CD4-positive, alpha-beta T cell treated with Interleukin-12 subunit alpha and Interleukin-12 subunit beta, for 1 hour (primary cell): ENCODE data around the gene COMMD6.

Experiments
- DNase-seq: peaks from one replicate; pipeline ENCODE4 v3.0.0-alpha.2; 2020

Gene COMMD6

GRCh38 chr13:75518439-75519088, 19.1 kb downstream of the COMMD6 start:
- no peak for DNase-seq

DNA sequence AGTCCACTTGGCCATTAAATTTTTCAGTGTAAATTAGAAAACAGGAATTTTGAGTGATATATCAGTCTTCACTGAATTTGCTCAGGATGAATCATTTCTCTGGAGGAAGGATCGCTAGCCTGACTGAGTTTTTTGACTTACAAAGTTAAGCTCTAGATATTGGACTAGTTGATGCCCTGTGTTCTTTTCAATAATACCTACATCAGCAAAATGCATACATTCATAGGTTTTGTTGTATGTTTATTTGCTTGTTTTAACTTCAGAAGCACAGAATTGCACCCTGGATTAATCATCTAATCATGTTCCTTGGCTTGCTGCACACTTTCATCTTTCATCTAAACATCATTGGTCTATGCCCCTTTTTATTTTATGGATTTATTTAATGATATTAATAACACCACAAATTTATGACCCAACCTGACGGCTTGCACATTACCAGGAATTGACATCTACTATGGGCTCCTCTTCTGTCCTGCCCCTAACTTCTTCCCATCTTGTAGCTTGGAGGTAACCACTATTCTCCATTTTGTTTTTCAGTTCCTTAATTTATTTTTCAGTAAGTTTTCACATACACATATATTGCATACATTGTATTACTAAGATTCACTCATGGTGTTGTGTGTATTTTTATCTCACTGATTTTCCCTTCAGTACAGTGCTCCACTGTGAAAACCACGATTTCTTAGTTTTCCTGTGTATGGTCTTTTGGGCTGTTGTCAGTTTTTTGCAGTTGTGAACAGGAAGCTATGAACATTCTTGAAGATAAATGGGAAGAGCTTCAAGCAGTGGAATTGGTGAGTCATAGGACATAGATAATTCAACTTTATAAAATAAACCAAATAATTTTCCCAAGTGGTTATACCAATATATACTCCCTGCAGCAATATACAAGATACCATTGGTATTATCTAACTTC, 23.3 kb downstream of the COMMD6 start:
- no peak for DNase-seq

DNA sequence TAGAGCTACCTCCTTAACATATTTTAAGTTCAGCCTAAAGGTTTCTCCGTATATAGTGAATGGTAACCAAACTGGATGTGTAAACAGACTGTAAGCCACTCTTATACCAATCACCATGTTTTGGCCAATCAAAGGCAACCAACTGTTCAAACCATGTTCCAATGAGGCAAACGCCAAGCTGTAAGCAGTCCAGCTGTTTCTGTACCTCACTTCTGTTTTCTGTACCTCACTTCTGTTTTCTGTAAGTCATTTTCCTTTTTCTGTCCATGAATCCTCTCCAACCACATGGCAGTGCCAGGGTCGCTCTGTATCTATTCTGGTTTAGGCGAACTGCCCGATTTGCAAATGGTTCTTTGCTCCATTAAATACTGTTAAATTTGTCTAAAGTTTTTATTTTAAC, 24.4 kb downstream of the COMMD6 start:
- no peak for DNase-seq

DNA sequence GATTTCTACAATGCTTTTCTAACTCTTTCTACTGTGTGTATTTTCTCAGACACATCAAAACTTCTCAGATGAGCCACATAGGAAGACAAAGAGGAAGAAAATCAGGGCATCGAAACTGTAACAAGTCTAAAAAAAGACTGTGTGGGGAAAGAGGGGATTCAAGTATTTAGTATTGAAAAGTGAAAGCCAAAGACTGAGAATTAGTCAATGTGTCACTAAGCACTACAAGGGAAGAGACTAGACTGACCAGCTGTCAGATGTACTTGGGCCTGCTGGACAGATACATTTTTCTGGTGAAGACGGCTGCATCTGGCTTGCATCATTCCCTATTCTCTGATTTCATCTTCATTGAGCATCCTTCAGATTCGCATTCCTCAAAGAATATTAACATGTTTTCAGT, 25.4 kb downstream of the COMMD6 start:
- DNase-seq = no peak

DNA sequence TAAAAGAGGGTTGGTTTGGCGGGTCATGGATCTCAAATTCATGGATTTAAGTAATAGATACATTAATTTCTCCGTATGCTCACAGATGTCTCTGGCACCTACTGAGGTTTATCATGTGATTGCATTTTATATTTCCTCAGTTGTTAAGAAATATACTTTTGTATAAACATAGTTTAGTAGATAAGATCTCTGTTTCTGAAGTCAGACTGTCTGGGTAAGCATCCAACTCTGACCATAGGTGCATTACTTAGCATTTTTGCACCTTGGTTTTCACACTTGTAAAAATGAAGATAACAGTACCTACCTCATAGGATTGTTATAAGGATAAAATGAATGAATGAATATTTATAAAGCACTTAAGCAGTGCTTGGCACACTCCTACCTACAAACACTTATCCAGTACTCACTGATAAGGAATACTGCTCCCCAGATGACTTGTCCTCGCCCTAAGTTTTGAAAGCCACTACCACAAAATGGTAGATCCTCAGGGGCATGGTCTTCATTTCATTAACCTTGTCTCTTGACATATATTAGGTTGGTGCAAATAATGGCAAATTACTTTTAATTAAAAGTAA, 26.5 kb downstream of the COMMD6 start:
- no peak for DNase-seq

GRCh38 chr13:75508002-75508548, 29.6 kb downstream of the COMMD6 start:
- no peak for DNase-seq

DNA sequence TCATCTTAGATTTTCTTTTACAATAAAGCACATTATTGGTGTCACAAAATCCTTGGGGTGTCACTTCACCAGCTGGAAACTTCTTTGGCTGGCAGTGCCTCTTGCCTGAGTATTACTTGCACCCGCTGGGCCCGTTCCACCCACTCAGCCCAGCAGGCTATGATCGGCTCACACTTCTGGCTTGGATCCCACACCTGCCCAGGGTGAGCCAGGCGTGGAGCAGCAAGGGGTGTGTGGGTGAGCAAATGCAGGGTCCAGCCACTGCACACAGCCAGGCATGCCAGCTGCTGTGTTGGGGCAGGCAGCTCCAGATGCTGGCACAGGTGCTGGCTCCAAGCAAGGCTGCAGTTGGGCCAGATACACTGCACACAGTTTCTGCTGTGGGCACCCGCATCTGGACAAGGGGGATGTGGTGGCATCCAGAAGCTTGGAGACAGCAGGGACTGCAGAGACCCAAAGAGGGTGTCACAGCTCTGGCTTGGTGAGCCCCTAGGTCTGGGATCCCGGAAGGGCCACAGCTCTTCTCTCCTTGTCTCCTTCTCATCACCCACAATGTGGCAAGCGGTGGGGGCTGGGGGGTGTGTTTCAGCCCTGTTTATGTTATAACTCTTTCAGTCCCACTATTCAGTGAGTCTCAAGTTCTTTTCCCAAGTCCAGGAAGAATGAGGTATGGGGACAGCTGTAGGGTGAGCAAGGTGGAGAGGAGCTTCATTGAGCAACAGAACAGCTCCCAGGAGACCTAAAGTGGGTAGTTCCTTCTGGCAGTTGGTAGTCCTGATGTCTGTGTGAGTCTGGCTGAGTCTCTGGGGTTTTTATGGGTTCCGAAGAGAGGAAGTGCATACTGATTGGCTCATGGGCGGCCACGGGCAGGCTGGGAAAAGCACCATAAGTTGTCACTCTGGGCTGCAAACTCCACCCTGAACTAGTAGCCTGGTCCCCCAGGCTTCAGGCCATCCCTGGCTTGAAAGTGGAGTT, 30.3 kb downstream of the COMMD6 start:
- DNase-seq = no peak

DNA sequence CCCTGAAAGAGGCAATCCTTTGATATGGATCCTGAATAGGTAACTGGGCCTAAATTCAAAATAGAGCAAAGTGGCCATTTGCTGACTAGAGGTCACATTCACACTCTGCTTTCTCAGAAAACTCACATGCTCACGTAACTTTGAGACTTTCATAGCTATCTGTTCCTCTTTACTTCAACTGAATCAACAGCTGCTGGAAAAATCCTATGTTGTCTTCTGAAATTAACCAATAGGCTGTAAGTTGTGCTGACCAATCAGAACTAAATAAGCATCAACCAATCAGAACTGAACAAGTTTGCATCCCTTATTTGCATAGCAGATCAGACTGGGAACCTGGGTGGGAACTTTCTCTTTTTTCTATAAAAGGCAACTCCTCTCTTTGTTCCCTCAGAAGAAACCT, 31.6 kb downstream of the COMMD6 start:
- DNase-seq = no peak

DNA sequence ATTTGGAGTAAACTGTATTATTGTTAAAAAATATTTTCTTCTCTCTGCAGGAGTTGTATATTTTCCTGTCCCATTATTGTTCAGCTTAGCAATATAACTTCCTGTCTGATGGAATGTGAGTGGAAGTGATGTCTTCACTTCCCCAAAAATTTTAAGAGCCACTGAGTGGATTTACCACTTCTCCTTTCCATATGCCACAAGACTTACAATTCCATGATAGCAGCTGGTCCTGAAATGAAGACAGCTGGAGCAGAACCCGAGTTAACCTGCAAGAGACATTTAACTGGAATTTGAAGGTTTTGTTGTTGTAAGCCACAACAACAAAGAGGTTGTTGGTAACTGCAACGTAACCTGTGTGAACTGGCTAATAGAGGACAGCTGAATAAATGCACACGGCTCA, 32.3 kb downstream of the COMMD6 start:
- no peak for DNase-seq

GRCh38 chr13:75495938-75496337, 41.7 kb downstream of the COMMD6 start:
- no peak for DNase-seq

GRCh38 chr13:75494491-75494890, 43.1 kb downstream of the COMMD6 start:
- DNase-seq = no peak

DNA sequence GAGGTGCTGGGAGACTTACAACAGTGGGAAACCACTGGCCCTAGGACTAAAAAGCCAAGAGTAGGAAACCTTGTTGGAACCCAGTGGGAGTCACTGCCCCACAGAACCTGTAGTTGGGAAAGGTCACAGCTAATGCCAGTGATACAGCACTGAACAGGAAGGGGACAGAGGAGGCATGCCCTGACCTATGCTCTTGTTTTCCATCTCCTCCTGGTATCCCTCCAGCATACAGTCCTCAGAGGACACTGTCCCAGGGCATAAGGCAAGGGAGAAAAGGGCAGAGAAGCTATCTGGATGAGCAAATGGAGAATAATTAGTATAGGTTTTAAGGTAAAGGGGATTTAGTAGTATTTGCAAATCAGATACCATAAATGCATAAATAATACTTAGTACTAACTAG, 44.5 kb downstream of the COMMD6 start:
- no peak for DNase-seq

- no peak for DNase-seq
Observed at GRCh38 chr13:75492389-75492788, 45.3 kb downstream of the COMMD6 start.

- DNase-seq = no peak
Observed at GRCh38 chr13:75491376-75491775, 46.3 kb downstream of the COMMD6 start.

- no peak for DNase-seq
Observed at GRCh38 chr13:75489502-75490263, 48.0 kb downstream of the COMMD6 start.

DNA sequence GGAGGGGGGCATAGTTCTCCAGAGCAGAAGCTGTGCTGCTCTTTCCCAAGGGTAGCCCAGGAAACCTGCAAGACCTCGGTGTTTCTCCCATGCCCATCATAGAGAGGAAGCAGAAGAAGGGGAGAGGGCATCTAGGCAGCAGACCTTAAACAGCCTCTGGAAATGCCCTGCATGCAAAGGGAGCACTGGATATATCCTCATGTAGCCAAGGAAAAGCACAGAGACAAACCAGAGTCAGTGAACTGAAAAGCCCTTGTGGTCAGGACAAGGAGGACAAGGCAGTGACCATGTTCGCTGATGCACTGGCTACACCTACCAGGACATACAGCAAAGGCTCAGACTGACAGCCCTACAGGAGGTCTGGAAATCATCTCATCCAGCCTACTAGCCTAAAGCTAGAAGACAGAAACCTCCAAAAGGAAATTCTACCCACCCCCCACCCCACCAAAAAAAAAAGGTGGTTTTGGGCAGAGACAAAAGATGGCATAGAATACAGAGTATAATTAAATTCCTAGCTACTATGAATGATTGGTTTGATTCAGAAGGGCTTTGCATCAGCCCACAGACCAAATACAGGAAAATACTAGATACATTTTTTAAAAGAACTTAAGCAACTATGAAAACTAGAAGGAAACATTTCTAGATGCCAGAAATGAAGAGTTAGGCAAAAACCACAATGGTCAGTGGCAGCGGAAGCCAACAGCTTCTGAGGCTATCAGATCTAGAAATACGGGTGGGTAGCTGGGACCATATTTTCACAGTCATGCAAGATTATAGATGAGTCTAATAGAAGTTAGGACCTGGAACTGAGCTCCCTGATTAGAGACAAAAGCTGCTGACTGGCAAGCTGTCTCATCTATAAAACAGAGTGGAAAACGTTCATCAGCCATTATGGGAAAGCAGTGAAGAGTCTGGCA, 51.2 kb downstream of the COMMD6 start:
- no peak for DNase-seq

- no peak for DNase-seq
Observed at GRCh38 chr13:75485286-75486062, 52.2 kb downstream of the COMMD6 start.

GRCh38 chr13:75482820-75483079, 54.9 kb downstream of the COMMD6 start:
- no peak for DNase-seq

- DNase-seq = peak; percentile 47
Observed at GRCh38 chr13:75482070-75482819, 55.4 kb downstream of the COMMD6 start, which contains the start of gene TBC1D4. TBC1D4 (minus strand) TSS chr13:75482169; CDS start chr13:75481767, 402 bp downstream.
